Body of pancreas (tissue), 4 donors: ENCODE results near the gene PVALEF. TPM values are rescaled to one million over a fixed set of nuclear protein-coding genes. Genes with fewer than 3 reads are reported as not detected.

Experiments
- ATAC-seq: fragments of 150-250 bp; one replicate; pipeline ENCODE4 v1.9.1; 2016
- DNase-seq, 4 donors: peaks; one replicate each; pipeline ENCODE4 v3.0.0-alpha.2; 2019
- H3K27ac ChIP-seq, 4 donors: fragments of 200-600 bp; sonication (generic); 1 replicate in 3 of 4; 2 replicates in 1 of 4; pipeline versions ENCODE4 v1.5.1 to v1.6.1; 2016 to 2019; ENCODE audit warnings: mild to moderate bottlenecking in 1 of 4, mixed read lengths in 1 of 4, moderate library complexity in 1 of 4
- H3K27me3 ChIP-seq, 2 donors: fragments of 200-600 bp; sonication (generic); one replicate each; pipeline ENCODE4 v1.6.0; 2016; ENCODE audit warnings: mild to moderate bottlenecking in 1 of 2
- H3K36me3 ChIP-seq, 2 donors: fragments of 200-600 bp; sonication (generic); replicated peaks in 1 of 2; 2 replicates each; pipeline ENCODE4 v1.5.1; 2016; ENCODE audit warnings: low read depth in 2 of 2; ENCODE audit not compliant: insufficient read depth in 1 of 2
- H3K4me1 ChIP-seq: fragments of 200-600 bp; sonication (generic); one replicate; pipeline ENCODE4 v1.6.0; 2016
- H3K4me3 ChIP-seq, 2 donors: fragments of 200-600 bp; sonication (generic); 1 replicate in 1 of 2; 2 replicates in 1 of 2; pipeline ENCODE4 v1.5.1; 2016 to 2019
- H3K9me3 ChIP-seq, 3 donors: fragments of 200-600 bp; sonication (generic); 1 replicate in 2 of 3; 2 replicates in 1 of 3; pipeline ENCODE4 v1.5.1; 2016
- CTCF ChIP-seq, 7 experiments: fragments of 450-650 bp in 4 of 7; fragments of 200-600 bp in 3 of 7; sonication (generic) in 3 of 7; IDR thresholded peaks; one replicate each; pipeline ENCODE4 v1.5.1; 2016 to 2019; ENCODE audit warnings: antibody characterized with exemption in 7 of 7
- POLR2A ChIP-seq, 3 donors: fragments of 450-650 bp; IDR thresholded peaks; one replicate each; pipeline ENCODE4 v1.6.1; 2016; ENCODE audit warnings: antibody characterized with exemption in 3 of 3, mild to moderate bottlenecking in 2 of 3
- whole genome bisulfite sequencing, 2 donors: methylation state at CpG; one replicate each; pipeline ENCODE4 v1.1.5; 2017; 5-methylcytosine and 5-hydroxymethylcytosine counted together
- intact Hi-C: fragments of 100-400 bp; cut with DNase I; formaldehyde crosslinking; loops from one replicate; pipeline ENCODE4 v1.15.1; 2023
- total RNA-seq, 2 donors: library from RNA; depleted of rRNA; stranded (reverse); fragments of >200 nt; gene quantifications; one replicate each; pipeline ENCODE4 v1.1.0, GENCODE V29; 2016

PVALEF gene
- total RNA-seq, 2 donors from 2014 or later: not detected

- H3K9me3 ChIP-seq: no peaks in the 10 kb centered on the region
- ATAC-seq (no peak), DNase-seq (no peak)
- peaks cover 9% of the 10 kb centered on the region for H3K4me1 ChIP-seq
- H3K36me3 ChIP-seq: no peaks in the 10 kb centered on the region
- intact Hi-C loops: loop anchor here (5.0 kb wide), 1 partner anchor 54 kb away; no protein-coding TSS in a partner anchor
- 89 to 90% methylated on average over 15 to 45 of the region's 45 CpGs for WGBS, 2 donors
- no peak overlapping the region for H3K4me3 ChIP-seq
- H3K27me3 ChIP-seq: no peaks in the 10 kb centered on the region
- TF ChIP-seq POLR2A (IDR thresholded peaks at IDR 0.05) (no peak), CTCF (IDR thresholded peaks at IDR 0.05) (no peak)
- no peak overlapping the region for H3K27ac ChIP-seq
Observed at GRCh38 chr17:81196505-81197408, 31.4 kb downstream of the PVALEF start.

GRCh38 chr17:81197409-81197795, 32.1 kb downstream of the PVALEF start:
- WGBS, 2 donors: 83 to 100% methylated on average over 1 to 6 of the region's 14 CpGs
- no peaks in the 10 kb centered on the region for H3K27me3 ChIP-seq
- intact Hi-C loops: loop anchor here (5.0 kb wide), 1 partner anchor 55 kb away; no protein-coding TSS in a partner anchor
- H3K36me3 ChIP-seq: no peaks in the 10 kb centered on the region
- ATAC-seq (no peak), DNase-seq (no peak)
- H3K4me3 ChIP-seq: no peak overlapping the region
- no peak overlapping the region for H3K27ac ChIP-seq
- no peaks in the 10 kb centered on the region for H3K9me3 ChIP-seq
- H3K4me1 ChIP-seq: peaks cover 9% of the 10 kb centered on the region
- TF ChIP-seq CTCF (IDR thresholded peaks at IDR 0.05): no peak
- no peak for TF ChIP-seq POLR2A (IDR thresholded peaks at IDR 0.05)

- H3K4me1 ChIP-seq: peaks cover 9% of the 10 kb centered on the region
- H3K27ac ChIP-seq: no peak overlapping the region
- intact Hi-C loops: loop anchor here (5.0 kb wide), 1 partner anchor 56 kb away; no protein-coding TSS in a partner anchor
- H3K36me3 ChIP-seq: no peaks in the 10 kb centered on the region
- DNase-seq: no peak
- no peak overlapping the region for H3K4me3 ChIP-seq
- no peaks in the 10 kb centered on the region for H3K27me3 ChIP-seq
- H3K9me3 ChIP-seq: no peaks in the 10 kb centered on the region
- ATAC-seq: no peak
- 86 to 100% methylated on average over 2 to 14 of the region's 21 CpGs for WGBS, 2 donors
- TF ChIP-seq CTCF (IDR thresholded peaks at IDR 0.05) (no peak), POLR2A (IDR thresholded peaks at IDR 0.05) (no peak)
Observed at GRCh38 chr17:81197831-81198490, 32.7 kb downstream of the PVALEF start.

- Histone ChIP-seq H3K4me1 (peaks cover 9% of the 10 kb centered on the region), H3K4me3 (no peak overlapping the region), H3K27ac (no peak overlapping the region), H3K9me3 (no peaks in the 10 kb centered on the region), H3K36me3 (no peaks in the 10 kb centered on the region), H3K27me3 (no peaks in the 10 kb centered on the region)
- WGBS, 2 donors: 89 to 95% methylated on average over 7 to 20 of the region's 22 CpGs
- intact Hi-C loops: loop anchor here (5.0 kb wide), 1 partner anchor 57 kb away; no protein-coding TSS in a partner anchor
- TF ChIP-seq POLR2A (IDR thresholded peaks at IDR 0.05): no peak
- DNase-seq (no peak), ATAC-seq (no peak)
Observed at GRCh38 chr17:81198826-81199481, 33.6 kb downstream of the PVALEF start.

GRCh38 chr17:81199482-81199830, 34.1 kb downstream of the PVALEF start:
- 91 to 100% methylated on average over 5 to 18 of the region's 18 CpGs for WGBS, 2 donors
- H3K9me3 ChIP-seq: no peaks in the 10 kb centered on the region
- H3K4me3 ChIP-seq: no peak overlapping the region
- H3K27ac ChIP-seq: no peak overlapping the region
- DNase-seq (no peak), ATAC-seq (no peak)
- peaks cover 9% of the 10 kb centered on the region for H3K4me1 ChIP-seq
- TF ChIP-seq CTCF (IDR thresholded peaks at IDR 0.05): no peak
- TF ChIP-seq POLR2A (IDR thresholded peaks at IDR 0.05): no peak
- intact Hi-C loops: loop anchor here (5.0 kb wide), 1 partner anchor 57 kb away; no protein-coding TSS in a partner anchor
- H3K27me3 ChIP-seq: no peaks in the 10 kb centered on the region
- no peaks in the 10 kb centered on the region for H3K36me3 ChIP-seq
